GM21447 (cell line): ENCODE results near the gene FBXW4.
"Not testable (repeated sequence)": the region's sequence is repeated elsewhere in the genome, so short reads cannot be mapped to it uniquely, and the experiment has no call there.

ENCODE experiments used
- ATAC-seq: cut with Tn5 transposase; IDR thresholded peaks from one replicate; pipeline ENCODE4 v1.9.1; 2021; ENCODE audit not compliant: unreplicated experiment

Gene FBXW4

GRCh38 chr10:101618871-101619270 is 76.1 kb downstream of the FBXW4 start:
- no peak for ATAC-seq

GRCh38 chr10:101617824-101618568 is 77.0 kb downstream of the FBXW4 start:
- ATAC-seq: no peak

GRCh38 chr10:101617102-101617823 is 77.7 kb downstream of the FBXW4 start:
- no peak for ATAC-seq

GRCh38 chr10:101616415-101617101 is 78.4 kb downstream of the FBXW4 start:
- no peak for ATAC-seq

GRCh38 chr10:101615525-101616116 is 79.3 kb downstream of the FBXW4 start:
- ATAC-seq: no peak

- ATAC-seq: no peak
These were observed 80.1 kb downstream of the FBXW4 start for GRCh38 chr10:101614663-101615524.

- ATAC-seq: no peak
These were observed 81.3 kb downstream of the FBXW4 start for GRCh38 chr10:101613646-101614045.

- no peak for ATAC-seq
These were observed 82.1 kb downstream of the FBXW4 start for GRCh38 chr10:101612872-101613271.

GRCh38 chr10:101612086-101612485 is 82.9 kb downstream of the FBXW4 start:
- no peak for ATAC-seq

- ATAC-seq: no peak
These were observed 83.7 kb downstream of the FBXW4 start for GRCh38 chr10:101611096-101611905.

GRCh38 chr10:101609481-101609880 is 85.5 kb downstream of the FBXW4 start:
- no peak for ATAC-seq

GRCh38 chr10:101607124-101607523 is 87.8 kb downstream of the FBXW4 start:
- no peak for ATAC-seq

GRCh38 chr10:101602761-101603398 is 92.1 kb downstream of the FBXW4 start:
- ATAC-seq: peak; percentile 73

- ATAC-seq: no peak
These were observed 93.4 kb downstream of the FBXW4 start for GRCh38 chr10:101601541-101601940.

GRCh38 chr10:101597091-101597900 is 97.7 kb downstream of the FBXW4 start:
- no peak for ATAC-seq

GRCh38 chr10:101595591-101596433 is 99.2 kb downstream of the FBXW4 start:
- ATAC-seq: no peak

GRCh38 chr10:101593331-101593730 is 101.6 kb downstream of the FBXW4 start:
- ATAC-seq: not testable (repeated sequence)
